GM12878 (cell line): ENCODE data around the gene JMY. TPM values are rescaled to one million over a fixed set of nuclear protein-coding genes. Genes with fewer than 3 reads are reported as not detected.

Experiments
- EED ChIP-seq: sonication (generic); IDR thresholded peaks from 2 replicates; pipeline ENCODE4 v1.6.1; 2016; ENCODE audit warnings: antibody characterized with exemption, low read depth
- ZNF217 ChIP-seq: fragments of 450-650 bp; IDR thresholded peaks from 2 replicates; pipeline ENCODE4 v1.6.1; 2017; ENCODE audit warnings: antibody characterized with exemption, mild to moderate bottlenecking
- polyA plus RNA-seq, 11 experiments: library from polyadenylated mRNA; depleted of rRNA in 4 of 11; unstranded in 6 of 11; stranded (reverse) in 5 of 11; fragments of >200 nt; fragmentation: Nextera tagmentation in 4 of 11; fragmentation: Illumina TruSeq in 1 of 11; extraction: Ambion mirVana in 4 of 11; extraction: Trizol in 1 of 11; gene quantifications; 1 replicate in 1 of 11; 2 replicates in 10 of 11; pipeline versions ENCODE4 v1.2.1 to v1.2.3, GENCODE V29; 2011 to 2016; ENCODE audit warnings: inconsistent platforms in 2 of 11, missing spikeins in 2 of 11, low read depth in 1 of 11
- total RNA-seq, 4 experiments: library from RNA; depleted of rRNA in 3 of 4; stranded (reverse); fragments of >200 nt in 3 of 4; fragmentation: Illumina TruSeq in 1 of 4; extraction: Trizol in 1 of 4; gene quantifications; 2 replicates each; pipeline versions ENCODE4 v1.2.1 to v1.2.3, GENCODE V29; 2013 to 2021
- TF ChIP-seq, protein P1 (sequence below): fragments of 150-350 bp; IDR thresholded peaks from 2 replicates; pipeline ENCODE4 v1.6.1; 2016; ENCODE audit warnings: low read depth, low read length
- TF ChIP-seq, protein P2 (sequence below): IDR thresholded peaks from 2 replicates; pipeline ENCODE4 v1.6.1; 2012; ENCODE audit warnings: low read length, inconsistent platforms
- TF ChIP-seq, protein P3 (sequence below): IDR thresholded peaks from 2 replicates; pipeline ENCODE4 v1.6.1; 2011; ENCODE audit warnings: borderline replicate concordance, low read depth, mild to moderate bottlenecking, moderate library complexity, low read length; ENCODE audit not compliant: insufficient read depth, poor library complexity, severe bottlenecking
- TF ChIP-seq, protein P4 (sequence below): fragments of 150-350 bp; IDR thresholded peaks from 2 replicates; pipeline ENCODE4 v1.6.1; 2014; ENCODE audit warnings: mild to moderate bottlenecking, low read depth, low read length
- TF ChIP-seq, protein P5 (sequence below): fragments of 450-650 bp; IDR thresholded peaks from 2 replicates; pipeline ENCODE4 v1.6.1; 2017; ENCODE audit warnings: borderline replicate concordance
- TF ChIP-seq, protein P6 (sequence below): fragments of 450-650 bp; formaldehyde crosslinking; IDR thresholded peaks from 2 replicates; pipeline ENCODE4 v1.4.0; 2020; ENCODE audit warnings: mild to moderate bottlenecking, moderate library complexity
- TF ChIP-seq, protein P7 (sequence below): fragments of 450-650 bp; formaldehyde crosslinking; IDR thresholded peaks from 2 replicates; pipeline ENCODE4 v1.4.0; 2022; ENCODE audit warnings: mild to moderate bottlenecking, moderate library complexity

JMY gene
- total and polyA plus RNA-seq, 10 of the 15 experiments (the other 5 are each of a cell fraction or from before 2014, with no cell fraction given): 0.63 to 4.8 (median 2.4) TPM

DNA sequence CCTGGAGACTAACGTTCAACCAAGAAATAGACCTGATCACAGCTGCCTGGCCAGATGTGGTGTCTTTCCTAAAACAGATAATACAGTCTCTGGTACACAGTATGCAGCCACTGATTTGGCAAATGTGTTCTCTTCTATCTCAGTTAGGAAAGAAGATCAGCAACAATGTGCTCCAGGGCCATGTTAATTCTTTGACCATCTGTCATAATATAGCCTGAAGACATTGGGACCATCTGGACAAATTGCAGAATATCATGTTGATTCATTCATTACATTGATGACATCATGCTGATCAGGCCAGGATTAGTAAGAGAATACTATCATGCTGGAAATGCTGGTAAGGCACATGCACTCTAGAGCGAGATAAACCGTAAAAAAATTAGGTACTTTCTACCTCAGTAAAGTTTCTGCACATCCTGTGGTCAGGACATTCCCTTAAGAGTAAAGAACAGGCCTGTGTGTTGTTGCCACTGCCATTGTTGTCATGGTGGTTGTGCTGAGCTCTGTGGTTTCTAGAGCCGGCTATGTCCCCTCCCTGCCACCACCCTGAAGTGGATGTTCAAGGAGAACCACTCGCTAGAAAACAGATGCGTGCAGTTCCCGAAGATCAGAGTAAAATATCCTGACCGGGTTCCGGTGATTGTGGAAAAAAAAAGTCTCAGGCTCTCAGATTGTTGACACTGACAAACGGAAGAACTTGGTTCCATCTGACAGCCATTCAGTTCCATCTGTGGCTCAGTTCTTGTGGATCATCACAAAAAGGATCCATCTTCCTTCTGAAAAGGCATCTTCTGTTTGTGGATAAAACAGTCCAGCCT is 6.4 kb upstream of the JMY start (continued):
- TF ChIP-seq, protein P1, sequence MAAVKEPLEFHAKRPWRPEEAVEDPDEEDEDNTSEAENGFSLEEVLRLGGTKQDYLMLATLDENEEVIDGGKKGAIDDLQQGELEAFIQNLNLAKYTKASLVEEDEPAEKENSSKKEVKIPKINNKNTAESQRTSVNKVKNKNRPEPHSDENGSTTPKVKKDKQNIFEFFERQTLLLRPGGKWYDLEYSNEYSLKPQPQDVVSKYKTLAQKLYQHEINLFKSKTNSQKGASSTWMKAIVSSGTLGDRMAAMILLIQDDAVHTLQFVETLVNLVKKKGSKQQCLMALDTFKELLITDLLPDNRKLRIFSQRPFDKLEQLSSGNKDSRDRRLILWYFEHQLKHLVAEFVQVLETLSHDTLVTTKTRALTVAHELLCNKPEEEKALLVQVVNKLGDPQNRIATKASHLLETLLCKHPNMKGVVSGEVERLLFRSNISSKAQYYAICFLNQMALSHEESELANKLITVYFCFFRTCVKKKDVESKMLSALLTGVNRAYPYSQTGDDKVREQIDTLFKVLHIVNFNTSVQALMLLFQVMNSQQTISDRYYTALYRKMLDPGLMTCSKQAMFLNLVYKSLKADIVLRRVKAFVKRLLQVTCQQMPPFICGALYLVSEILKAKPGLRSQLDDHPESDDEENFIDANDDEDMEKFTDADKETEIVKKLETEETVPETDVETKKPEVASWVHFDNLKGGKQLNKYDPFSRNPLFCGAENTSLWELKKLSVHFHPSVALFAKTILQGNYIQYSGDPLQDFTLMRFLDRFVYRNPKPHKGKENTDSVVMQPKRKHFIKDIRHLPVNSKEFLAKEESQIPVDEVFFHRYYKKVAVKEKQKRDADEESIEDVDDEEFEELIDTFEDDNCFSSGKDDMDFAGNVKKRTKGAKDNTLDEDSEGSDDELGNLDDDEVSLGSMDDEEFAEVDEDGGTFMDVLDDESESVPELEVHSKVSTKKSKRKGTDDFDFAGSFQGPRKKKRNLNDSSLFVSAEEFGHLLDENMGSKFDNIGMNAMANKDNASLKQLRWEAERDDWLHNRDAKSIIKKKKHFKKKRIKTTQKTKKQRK: no peak
- TF ChIP-seq, protein P2, sequence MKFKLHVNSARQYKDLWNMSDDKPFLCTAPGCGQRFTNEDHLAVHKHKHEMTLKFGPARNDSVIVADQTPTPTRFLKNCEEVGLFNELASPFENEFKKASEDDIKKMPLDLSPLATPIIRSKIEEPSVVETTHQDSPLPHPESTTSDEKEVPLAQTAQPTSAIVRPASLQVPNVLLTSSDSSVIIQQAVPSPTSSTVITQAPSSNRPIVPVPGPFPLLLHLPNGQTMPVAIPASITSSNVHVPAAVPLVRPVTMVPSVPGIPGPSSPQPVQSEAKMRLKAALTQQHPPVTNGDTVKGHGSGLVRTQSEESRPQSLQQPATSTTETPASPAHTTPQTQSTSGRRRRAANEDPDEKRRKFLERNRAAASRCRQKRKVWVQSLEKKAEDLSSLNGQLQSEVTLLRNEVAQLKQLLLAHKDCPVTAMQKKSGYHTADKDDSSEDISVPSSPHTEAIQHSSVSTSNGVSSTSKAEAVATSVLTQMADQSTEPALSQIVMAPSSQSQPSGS: peak; percentile 93
- peak; percentile 61; the same call in 1 of the 2 replicates for TF ChIP-seq EED
- TF ChIP-seq, protein P3, sequence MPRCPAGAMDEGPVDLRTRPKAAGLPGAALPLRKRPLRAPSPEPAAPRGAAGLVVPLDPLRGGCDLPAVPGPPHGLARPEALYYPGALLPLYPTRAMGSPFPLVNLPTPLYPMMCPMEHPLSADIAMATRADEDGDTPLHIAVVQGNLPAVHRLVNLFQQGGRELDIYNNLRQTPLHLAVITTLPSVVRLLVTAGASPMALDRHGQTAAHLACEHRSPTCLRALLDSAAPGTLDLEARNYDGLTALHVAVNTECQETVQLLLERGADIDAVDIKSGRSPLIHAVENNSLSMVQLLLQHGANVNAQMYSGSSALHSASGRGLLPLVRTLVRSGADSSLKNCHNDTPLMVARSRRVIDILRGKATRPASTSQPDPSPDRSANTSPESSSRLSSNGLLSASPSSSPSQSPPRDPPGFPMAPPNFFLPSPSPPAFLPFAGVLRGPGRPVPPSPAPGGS: no peak
- TF ChIP-seq, protein P4, sequence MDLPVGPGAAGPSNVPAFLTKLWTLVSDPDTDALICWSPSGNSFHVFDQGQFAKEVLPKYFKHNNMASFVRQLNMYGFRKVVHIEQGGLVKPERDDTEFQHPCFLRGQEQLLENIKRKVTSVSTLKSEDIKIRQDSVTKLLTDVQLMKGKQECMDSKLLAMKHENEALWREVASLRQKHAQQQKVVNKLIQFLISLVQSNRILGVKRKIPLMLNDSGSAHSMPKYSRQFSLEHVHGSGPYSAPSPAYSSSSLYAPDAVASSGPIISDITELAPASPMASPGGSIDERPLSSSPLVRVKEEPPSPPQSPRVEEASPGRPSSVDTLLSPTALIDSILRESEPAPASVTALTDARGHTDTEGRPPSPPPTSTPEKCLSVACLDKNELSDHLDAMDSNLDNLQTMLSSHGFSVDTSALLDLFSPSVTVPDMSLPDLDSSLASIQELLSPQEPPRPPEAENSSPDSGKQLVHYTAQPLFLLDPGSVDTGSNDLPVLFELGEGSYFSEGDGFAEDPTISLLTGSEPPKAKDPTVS: no peak
- no peak for TF ChIP-seq ZNF217
- TF ChIP-seq, protein P5, sequence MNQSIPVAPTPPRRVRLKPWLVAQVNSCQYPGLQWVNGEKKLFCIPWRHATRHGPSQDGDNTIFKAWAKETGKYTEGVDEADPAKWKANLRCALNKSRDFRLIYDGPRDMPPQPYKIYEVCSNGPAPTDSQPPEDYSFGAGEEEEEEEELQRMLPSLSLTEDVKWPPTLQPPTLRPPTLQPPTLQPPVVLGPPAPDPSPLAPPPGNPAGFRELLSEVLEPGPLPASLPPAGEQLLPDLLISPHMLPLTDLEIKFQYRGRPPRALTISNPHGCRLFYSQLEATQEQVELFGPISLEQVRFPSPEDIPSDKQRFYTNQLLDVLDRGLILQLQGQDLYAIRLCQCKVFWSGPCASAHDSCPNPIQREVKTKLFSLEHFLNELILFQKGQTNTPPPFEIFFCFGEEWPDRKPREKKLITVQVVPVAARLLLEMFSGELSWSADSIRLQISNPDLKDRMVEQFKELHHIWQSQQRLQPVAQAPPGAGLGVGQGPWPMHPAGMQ: no peak
- TF ChIP-seq, protein P6, sequence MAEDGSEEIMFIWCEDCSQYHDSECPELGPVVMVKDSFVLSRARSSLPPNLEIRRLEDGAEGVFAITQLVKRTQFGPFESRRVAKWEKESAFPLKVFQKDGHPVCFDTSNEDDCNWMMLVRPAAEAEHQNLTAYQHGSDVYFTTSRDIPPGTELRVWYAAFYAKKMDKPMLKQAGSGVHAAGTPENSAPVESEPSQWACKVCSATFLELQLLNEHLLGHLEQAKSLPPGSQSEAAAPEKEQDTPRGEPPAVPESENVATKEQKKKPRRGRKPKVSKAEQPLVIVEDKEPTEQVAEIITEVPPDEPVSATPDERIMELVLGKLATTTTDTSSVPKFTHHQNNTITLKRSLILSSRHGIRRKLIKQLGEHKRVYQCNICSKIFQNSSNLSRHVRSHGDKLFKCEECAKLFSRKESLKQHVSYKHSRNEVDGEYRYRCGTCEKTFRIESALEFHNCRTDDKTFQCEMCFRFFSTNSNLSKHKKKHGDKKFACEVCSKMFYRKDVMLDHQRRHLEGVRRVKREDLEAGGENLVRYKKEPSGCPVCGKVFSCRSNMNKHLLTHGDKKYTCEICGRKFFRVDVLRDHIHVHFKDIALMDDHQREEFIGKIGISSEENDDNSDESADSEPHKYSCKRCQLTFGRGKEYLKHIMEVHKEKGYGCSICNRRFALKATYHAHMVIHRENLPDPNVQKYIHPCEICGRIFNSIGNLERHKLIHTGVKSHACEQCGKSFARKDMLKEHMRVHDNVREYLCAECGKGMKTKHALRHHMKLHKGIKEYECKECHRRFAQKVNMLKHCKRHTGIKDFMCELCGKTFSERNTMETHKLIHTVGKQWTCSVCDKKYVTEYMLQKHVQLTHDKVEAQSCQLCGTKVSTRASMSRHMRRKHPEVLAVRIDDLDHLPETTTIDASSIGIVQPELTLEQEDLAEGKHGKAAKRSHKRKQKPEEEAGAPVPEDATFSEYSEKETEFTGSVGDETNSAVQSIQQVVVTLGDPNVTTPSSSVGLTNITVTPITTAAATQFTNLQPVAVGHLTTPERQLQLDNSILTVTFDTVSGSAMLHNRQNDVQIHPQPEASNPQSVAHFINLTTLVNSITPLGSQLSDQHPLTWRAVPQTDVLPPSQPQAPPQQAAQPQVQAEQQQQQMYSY (CRISPR knock-in tag): no peak
- TF ChIP-seq, protein P7, sequence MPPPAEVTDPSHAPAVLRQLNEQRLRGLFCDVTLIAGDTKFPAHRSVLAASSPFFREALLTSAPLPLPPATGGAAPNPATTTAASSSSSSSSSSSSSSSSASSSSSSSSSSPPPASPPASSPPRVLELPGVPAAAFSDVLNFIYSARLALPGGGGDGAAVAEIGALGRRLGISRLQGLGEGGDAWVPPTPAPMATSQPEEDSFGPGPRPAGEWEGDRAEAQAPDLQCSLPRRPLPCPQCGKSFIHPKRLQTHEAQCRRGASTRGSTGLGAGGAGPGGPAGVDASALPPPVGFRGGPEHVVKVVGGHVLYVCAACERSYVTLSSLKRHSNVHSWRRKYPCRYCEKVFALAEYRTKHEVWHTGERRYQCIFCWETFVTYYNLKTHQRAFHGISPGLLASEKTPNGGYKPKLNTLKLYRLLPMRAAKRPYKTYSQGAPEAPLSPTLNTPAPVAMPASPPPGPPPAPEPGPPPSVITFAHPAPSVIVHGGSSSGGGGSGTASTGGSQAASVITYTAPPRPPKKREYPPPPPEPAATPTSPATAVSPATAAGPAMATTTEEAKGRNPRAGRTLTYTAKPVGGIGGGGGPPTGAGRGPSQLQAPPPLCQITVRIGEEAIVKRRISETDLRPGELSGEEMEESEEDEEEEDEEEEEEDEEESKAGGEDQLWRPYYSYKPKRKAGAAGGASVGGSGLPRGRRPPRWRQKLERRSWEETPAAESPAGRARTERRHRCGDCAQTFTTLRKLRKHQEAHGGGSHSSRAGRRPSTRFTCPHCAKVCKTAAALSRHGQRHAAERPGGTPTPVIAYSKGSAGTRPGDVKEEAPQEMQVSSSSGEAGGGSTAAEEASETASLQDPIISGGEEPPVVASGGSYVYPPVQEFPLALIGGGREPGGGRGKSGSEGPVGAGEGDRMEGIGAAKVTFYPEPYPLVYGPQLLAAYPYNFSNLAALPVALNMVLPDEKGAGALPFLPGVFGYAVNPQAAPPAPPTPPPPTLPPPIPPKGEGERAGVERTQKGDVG (CRISPR knock-in tag): no peak
